HG03460 (cell line): ENCODE data around the gene SPATA7.

Experiments used
- ATAC-seq: cut with Tn5 transposase; IDR thresholded peaks from one replicate; pipeline ENCODE4 v1.9.1; 2021; ENCODE audit not compliant: unreplicated experiment

The SPATA7 gene

GRCh38 chr14:88481059-88481458 is 95.6 kb downstream of the SPATA7 start:
- no peak for ATAC-seq

DNA sequence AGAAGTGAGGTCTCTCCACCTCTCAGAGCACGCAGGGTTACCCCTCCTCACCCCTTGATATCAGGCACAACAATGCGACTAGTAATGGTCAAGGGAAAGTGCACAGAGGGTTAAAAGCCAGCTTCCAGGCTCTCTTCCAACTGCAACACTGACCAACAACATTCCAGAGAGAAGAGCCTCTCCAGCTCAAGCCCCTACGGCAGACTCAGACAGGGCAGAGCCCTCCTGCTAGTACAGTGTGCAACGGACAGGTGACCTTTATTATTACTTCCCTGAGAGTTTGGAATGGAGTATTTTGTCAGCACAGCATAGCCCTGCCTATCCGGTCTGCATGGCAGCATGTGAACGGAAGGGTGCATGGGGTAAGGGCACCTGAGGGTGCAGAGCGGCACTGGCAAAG is 96.3 kb downstream of the SPATA7 start:
- no peak for ATAC-seq

DNA sequence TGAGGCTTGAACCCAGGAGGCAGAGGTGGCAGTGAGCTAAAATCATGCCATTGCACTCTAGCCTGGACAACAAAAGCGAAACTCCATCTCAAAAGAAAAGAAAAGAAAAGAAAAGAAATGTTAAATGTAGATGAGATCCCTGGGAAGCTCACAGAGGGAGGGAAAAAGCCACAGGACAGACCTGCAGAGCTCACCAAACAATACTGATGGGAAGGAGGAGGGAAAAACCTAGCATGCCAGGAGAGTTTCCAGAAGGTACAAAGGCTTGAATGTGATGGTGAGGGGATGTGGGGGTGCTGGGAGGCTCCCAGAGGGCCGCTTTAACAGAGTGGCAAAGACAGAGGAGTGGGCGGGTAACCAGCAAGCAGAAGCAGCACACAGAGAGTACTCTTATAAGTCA is 97.1 kb downstream of the SPATA7 start:
- ATAC-seq: no peak
